DMS79 treated with DMSO at 0.1 percent for 48 hours (cell line): ENCODE measurements around the gene LCE3E.
"Not testable (repeated sequence)": the region's sequence is repeated elsewhere in the genome, so short reads cannot be mapped to it uniquely, and the experiment has no call there.

Experiments
- DNase-seq: peaks from one replicate; lab custom pipeline; 2025; lab: John Stamatoyannopoulos, UW

Gene LCE3E, protein sequence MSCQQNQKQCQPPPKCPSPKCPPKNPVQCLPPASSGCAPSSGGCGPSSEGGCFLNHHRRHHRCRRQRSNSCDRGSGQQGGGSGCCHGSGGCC

GRCh38 chr1:152566681-152567080 is at the start of gene LCE3E:
TSS of gene LCE3E (minus strand) at chr1:152566780. CDS start at chr1:152566208, 572 bp downstream.
- no peak for DNase-seq

- no peak for DNase-seq
Observed at GRCh38 chr1:152613511-152613910, 46.9 kb upstream of the LCE3E start, which contains the start of gene LCE3B. TSS of gene LCE3B (plus strand) at chr1:152613811. CDS start at chr1:152613811, 0 bp downstream.

- no peak for DNase-seq
Observed at GRCh38 chr1:152599934-152600333, 33.4 kb upstream of the LCE3E start, which contains the start of gene LCE3C. TSS of gene LCE3C (plus strand) at chr1:152600234. CDS start at chr1:152600732, 498 bp downstream.

DNA sequence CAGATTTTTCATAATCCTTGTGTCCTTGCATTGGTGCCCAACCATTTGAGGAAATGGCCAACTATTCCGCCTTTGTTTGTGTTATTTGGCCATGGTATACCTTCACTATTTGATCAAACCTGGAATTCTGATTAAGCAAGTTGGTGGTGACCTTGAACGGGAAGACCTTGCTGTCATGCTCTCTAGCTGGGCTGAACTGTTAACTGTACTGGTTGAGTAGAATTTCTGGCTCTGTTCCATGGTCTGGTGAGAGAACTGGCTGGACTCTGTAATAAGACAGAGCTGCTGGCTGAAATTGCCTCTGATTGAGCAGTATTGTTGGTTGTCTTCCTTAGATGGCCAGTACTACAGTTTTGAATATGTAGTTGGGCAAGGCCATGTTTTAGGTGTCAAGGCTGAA is 30.4 kb upstream of the LCE3E start:
- DNase-seq: no peak

- DNase-seq: no peak
Observed at GRCh38 chr1:152585586-152585985, 19.0 kb upstream of the LCE3E start.

GRCh38 chr1:152582647-152583046 is 16.1 kb upstream of the LCE3E start:
- no peak for DNase-seq

GRCh38 chr1:152580433-152580832 is 13.9 kb upstream of the LCE3E start, which contains the start of gene LCE3D:
TSS of gene LCE3D (minus strand) at chr1:152580516. CDS start at chr1:152579936, 580 bp downstream.
- DNase-seq: no peak

- not testable (repeated sequence) for DNase-seq
Observed at GRCh38 chr1:152579526-152579925, 12.9 kb upstream of the LCE3E start.

DNA sequence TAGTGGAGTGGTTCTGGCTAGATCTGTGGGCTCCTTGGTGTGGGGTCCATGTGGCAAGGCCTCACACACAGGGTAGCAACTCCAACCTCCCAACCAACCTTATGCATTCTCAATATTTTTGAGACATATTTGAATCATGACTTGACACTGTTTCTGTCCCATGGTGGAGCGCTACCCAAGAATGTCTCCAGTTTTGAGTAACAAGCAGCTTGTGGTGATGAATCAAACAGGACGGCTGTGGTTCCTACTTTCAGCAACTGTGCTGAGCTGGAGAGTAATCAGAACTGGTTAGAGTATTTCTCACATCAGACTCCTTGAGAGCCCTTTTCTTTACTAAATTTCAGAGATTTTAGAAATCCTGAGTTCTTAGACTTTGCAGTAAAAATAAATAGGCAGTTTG is 10.6 kb upstream of the LCE3E start:
- DNase-seq: no peak

DNA sequence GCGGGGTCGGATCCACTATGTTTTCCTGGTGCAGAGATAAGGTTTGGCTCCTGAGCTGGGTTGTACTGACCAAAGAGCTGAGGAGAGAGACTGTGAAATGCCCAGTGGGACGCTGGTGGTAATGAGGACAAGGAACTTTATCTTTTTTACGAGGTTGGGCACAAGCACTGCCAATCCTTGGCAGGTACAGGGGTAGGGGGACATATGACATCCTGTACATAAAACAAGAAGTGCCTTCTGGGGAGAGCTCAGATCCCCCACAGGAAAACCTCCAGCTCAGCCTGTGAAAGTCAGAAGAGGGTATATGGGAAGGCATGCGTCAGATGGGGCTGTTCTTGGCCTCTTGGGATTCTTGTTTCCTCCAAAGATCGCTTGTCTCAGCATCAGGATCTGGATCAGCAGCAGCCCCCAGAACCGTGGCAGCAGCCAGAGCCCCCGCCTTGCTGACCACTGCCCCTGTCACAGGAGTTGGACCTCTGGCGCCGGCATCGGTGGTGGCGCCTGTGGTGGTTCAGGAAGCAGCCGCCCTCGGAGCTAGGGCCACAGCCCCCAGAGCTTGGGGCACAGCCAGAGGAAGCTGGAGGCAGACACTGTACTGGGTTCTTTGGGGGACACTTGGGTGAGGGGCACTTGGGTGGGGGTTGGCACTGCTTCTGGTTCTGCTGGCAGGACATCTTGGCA is 905 bp downstream of the LCE3E start:
- DNase-seq: no peak

DNA sequence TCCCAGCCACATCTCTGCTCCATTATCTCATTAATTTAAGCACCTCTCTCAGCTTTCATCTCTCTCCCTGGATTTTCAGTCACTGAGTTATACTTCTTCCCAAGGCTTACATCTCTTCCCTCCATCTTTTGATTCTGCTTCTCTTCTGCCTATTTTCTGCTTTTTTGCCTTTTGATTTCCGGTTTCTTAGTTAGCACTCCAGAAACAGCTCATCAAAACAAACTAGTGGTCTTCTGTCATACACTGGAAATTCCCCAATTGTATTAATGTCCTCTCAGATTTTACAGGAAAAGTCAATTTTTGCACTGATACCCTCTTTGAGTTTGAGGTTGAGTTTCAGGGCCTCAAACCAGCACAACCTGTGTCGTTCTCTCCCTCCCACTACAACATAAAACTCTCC is 1.5 kb downstream of the LCE3E start:
- no peak for DNase-seq

GRCh38 chr1:152548358-152548757 is 18.2 kb downstream of the LCE3E start:
- DNase-seq: not testable (repeated sequence)

- DNase-seq: no peak
Observed at GRCh38 chr1:152546704-152547103, 19.9 kb downstream of the LCE3E start.

DNA sequence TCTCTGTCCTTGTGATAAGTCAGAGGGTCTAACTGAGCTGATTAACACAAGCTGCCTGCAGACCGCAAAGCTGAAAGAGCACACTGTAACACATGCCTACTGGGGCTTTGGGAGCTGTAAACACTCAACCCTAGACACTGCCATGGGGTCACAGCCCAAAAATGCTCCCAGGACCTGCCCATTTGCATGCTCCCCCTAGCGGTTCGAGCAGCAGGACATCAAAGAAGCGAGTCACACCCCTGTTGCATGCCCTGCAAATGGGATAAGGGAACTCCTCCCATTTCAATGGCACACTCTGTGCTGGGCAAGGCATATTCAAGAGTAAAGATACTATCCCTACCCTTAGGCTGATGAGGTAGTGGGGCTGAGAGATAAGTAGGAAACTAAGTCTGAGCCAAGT is 22.8 kb downstream of the LCE3E start:
- DNase-seq: no peak

GRCh38 chr1:152539901-152540300 is 26.7 kb downstream of the LCE3E start:
- no peak for DNase-seq

- no peak for DNase-seq
Observed at GRCh38 chr1:152537496-152537895, 29.1 kb downstream of the LCE3E start.

GRCh38 chr1:152535774-152536173 is 30.8 kb downstream of the LCE3E start:
- DNase-seq: no peak

- DNase-seq: peak; percentile 1
Observed at GRCh38 chr1:152533327-152533938, 33.1 kb downstream of the LCE3E start.

- DNase-seq: no peak
Observed at GRCh38 chr1:152525080-152525641, 41.4 kb downstream of the LCE3E start.

DNA sequence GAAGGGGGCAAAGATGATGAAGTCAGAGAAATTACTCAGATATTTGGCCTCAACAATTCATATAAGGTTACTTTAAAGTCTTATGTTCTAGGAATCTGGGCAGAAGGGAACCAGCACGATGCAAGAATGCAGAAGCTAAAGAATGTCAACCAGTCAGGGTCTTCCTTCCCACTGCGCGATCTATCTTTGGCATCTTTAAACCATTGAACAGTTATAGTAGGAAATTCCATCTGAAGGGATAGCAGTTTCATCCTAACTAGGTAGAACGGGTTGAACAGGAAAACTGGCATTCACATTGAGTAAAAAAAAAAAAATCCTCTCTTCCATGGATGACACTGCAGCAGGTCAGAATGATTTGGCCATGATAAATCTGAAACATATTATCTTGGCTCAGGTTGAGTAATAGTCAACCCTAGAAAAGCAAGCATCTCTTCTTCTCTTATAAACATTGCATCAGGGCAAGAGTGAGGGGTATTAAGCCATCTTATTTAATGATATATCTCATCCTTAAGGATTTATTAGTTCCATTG is 46.0 kb downstream of the LCE3E start:
- no peak for DNase-seq

DNA sequence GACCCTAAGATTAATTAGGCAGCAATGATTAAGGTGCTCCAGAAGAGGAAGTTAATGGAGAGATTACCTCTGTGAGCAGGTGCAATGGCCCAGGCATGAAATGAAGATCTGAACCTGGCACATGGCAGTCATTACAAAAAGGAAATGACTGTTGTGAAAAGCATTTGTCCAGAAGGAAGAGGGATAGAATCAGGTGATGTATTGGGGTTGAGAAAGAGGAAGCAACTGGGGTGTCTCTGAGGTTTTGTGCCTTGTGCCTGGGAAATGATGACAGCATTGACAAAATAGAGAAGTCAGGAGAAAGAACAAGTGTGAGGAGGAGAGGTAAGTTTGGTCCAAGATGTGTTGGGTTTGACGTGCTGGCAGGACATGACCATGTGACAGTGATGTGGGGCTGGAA is 46.7 kb downstream of the LCE3E start:
- no peak for DNase-seq

DNA sequence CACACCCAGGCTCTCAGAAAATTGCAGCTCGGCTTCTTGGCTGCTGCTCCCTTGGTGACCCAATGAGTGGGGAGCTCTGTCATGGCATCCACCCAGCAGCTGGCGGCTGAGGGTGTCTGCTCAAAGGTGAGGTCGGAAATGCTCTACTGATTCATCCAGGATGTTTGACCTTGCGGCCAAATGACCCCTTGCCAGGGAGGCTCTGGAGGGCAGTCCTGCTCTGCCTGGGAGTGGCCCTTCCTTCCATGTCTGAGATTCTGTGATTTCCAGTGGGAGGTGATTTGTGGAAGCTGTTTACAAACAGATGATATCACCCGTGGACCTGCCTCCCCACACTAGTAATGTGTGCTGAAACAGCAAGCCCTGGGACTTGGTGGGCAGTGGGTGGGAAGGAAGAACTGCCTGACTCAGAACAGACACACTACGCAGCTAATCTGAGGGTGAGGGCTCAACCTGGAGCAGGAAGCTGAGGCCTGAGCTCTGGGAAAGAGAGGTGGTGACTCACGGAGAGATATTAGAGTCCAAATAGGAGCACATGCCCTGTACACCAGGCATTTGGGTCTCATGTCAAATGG is 49.3 kb downstream of the LCE3E start:
- DNase-seq: no peak
